ENCODE measurements around the gene ATXN7. TPM values are rescaled to one million over a fixed set of nuclear protein-coding genes. Genes with fewer than 3 reads are reported as not detected.

The ATXN7 gene
- total RNA-seq, 1 experiment from 2014 or later, result 3.6 TPM

GRCh38 chr3:63980019-63980418 lies 116.4 kb downstream of the ATXN7 start:
- POLR2A ChIA-PET (ENCODE audit: unreplicated experiment), result no interaction called here

GRCh38 chr3:63980830-63981498 lies 117.3 kb downstream of the ATXN7 start:
- Histone ChIP-seq H3K9ac (ENCODE audit: low read length) (no peak overlapping the region), H3F3A (ENCODE audit: low read length, unreplicated experiment) (no peaks in the 10 kb centered on the region), H4K20me1 (ENCODE audit: low read length) (no peaks in the 10 kb centered on the region), H3K27me3 (ENCODE audit: low read length) (no peaks in the 10 kb centered on the region), H3K9me2 (replicated peaks; ENCODE audit: low read length) (no peaks in the 10 kb centered on the region), H3K9me3 (ENCODE audit: low read length) (no peaks in the 10 kb centered on the region), H3K4me3 (ENCODE audit: low read length) (no peak overlapping the region), H3K36me3 (ENCODE audit: low read depth, low read length) (no peaks in the 10 kb centered on the region), H3K27ac (ENCODE audit: low read length) (no peak overlapping the region), H2AFZ (ENCODE audit: low read length) (no peak overlapping the region), H3K4me2 (ENCODE audit: low read length) (no peak overlapping the region), H3K79me2 (ENCODE audit: low read length) (no peaks in the 10 kb centered on the region), H3K4me1 (ENCODE audit: insufficient read depth, low read length) (peaks cover 9% of the 10 kb centered on the region)
- TF ChIP-seq EZH2 (IDR thresholded peaks at IDR 0.05; ENCODE audit: low read length, unreplicated experiment) (no peak), CTCF (conservative IDR thresholded peaks at IDR 0.05; ENCODE audit: low read depth, low read length) (no peak), EZH2phosphoT487 (IDR thresholded peaks at IDR 0.05; ENCODE audit: borderline replicate concordance, low read length) (no peak)
- CTCF ChIA-PET, result interaction anchor here (0.5 kb wide), 1 partner anchor 21 kb away, joined by 13 read pairs; no protein-coding TSS in a partner anchor
- ATAC-seq (no peak), DNase-seq (no peak)
- intact Hi-C loops (cut with micrococcal nuclease), result no loop called here
- no TSS peak for BruUV-seq (replicated peaks)
- POLR2A ChIA-PET (ENCODE audit: unreplicated experiment), result no interaction called here

More at GRCh38 chr3:63980019-63980418, 116.4 kb downstream of the ATXN7 start:
- Histone ChIP-seq H3K4me3 (ENCODE audit: low read length) (no peak overlapping the region), H3K36me3 (ENCODE audit: low read depth, low read length) (no peaks in the 10 kb centered on the region), H3F3A (ENCODE audit: low read length, unreplicated experiment) (no peaks in the 10 kb centered on the region), H4K20me1 (ENCODE audit: low read length) (no peaks in the 10 kb centered on the region), H3K9me2 (replicated peaks; ENCODE audit: low read length) (no peaks in the 10 kb centered on the region), H3K4me2 (ENCODE audit: low read length) (no peak overlapping the region), H2AFZ (ENCODE audit: low read length) (no peak overlapping the region), H3K79me2 (ENCODE audit: low read length) (no peaks in the 10 kb centered on the region), H3K27me3 (ENCODE audit: low read length) (no peaks in the 10 kb centered on the region), H3K27ac (ENCODE audit: low read length) (no peak overlapping the region), H3K9ac (ENCODE audit: low read length) (no peak overlapping the region), H3K4me1 (ENCODE audit: insufficient read depth, low read length) (peaks cover 10% of the 10 kb centered on the region), H3K9me3 (ENCODE audit: low read length) (no peaks in the 10 kb centered on the region)
- no peak for TF ChIP-seq EZH2phosphoT487 (IDR thresholded peaks at IDR 0.05; ENCODE audit: borderline replicate concordance, low read length)
- CTCF ChIA-PET, result no interaction called here
- intact Hi-C loops (cut with micrococcal nuclease), result no loop called here
- DNase-seq (no peak), ATAC-seq (no peak)
- BruUV-seq (replicated peaks), result no TSS peak

- intact Hi-C loops (cut with micrococcal nuclease), result no loop called here
- H3K9me3 ChIP-seq (ENCODE audit: low read length), result no peaks in the 10 kb centered on the region
- H3K9ac ChIP-seq (ENCODE audit: low read length), result no peak overlapping the region
- no peaks in the 10 kb centered on the region for H3K4me1 ChIP-seq (ENCODE audit: insufficient read depth, low read length)
- H3F3A ChIP-seq (ENCODE audit: low read length, unreplicated experiment), result no peaks in the 10 kb centered on the region
- H3K36me3 ChIP-seq (ENCODE audit: low read depth, low read length), result no peaks in the 10 kb centered on the region
- no peak overlapping the region for H3K27ac ChIP-seq (ENCODE audit: low read length)
- CTCF ChIA-PET, result no interaction called here
- POLR2A ChIA-PET (ENCODE audit: unreplicated experiment), result no interaction called here
- DNase-seq (no peak), ATAC-seq (no peak)
- no peaks in the 10 kb centered on the region for H3K27me3 ChIP-seq (ENCODE audit: low read length)
- H3K4me2 ChIP-seq (ENCODE audit: low read length), result no peak overlapping the region
- H3K79me2 ChIP-seq (ENCODE audit: low read length), result no peaks in the 10 kb centered on the region
- no peak overlapping the region for H3K4me3 ChIP-seq (ENCODE audit: low read length)
- H4K20me1 ChIP-seq (ENCODE audit: low read length), result no peaks in the 10 kb centered on the region
- BruUV-seq (replicated peaks), result no TSS peak
- no peak overlapping the region for H2AFZ ChIP-seq (ENCODE audit: low read length)
- TF ChIP-seq CTCF (conservative IDR thresholded peaks at IDR 0.05; ENCODE audit: low read depth, low read length) (no peak), EZH2phosphoT487 (IDR thresholded peaks at IDR 0.05; ENCODE audit: borderline replicate concordance, low read length) (no peak), EZH2 (IDR thresholded peaks at IDR 0.05; ENCODE audit: low read length, unreplicated experiment) (no peak)
- no peaks in the 10 kb centered on the region for H3K9me2 ChIP-seq (replicated peaks; ENCODE audit: low read length)
These were observed 118.3 kb downstream of the ATXN7 start for GRCh38 chr3:63981980-63982379.
